GM12878 (cell line): ENCODE measurements around the gene SRI. TPM values are rescaled to one million over a fixed set of nuclear protein-coding genes. Genes with fewer than 3 reads are reported as not detected.
"Not testable (repeated sequence)": the region's sequence is repeated elsewhere in the genome, so short reads cannot be mapped to it uniquely, and the experiment has no call there.

ENCODE experiments used
- ATAC-seq: fragments of 200-7000 bp; cut with Tn5 transposase; 3 replicates; pipeline ENCODE4 v1.9.1; 2020; ENCODE audit warnings: mild to moderate bottlenecking, moderate library complexity
- BruUV-seq: library from RNA; stranded (reverse); fragments of 400-500 nt; replicated peaks from 2 replicates; lab custom pipeline; 2021; lab: Mats Ljungman, UMichigan
- CTCF ChIA-PET: fragments of 300-600 bp; sonication (Branson Sonifier 250); formaldehyde crosslinking; extraction: SDS; loops from one replicate; lab custom pipeline; 2021; ENCODE audit warnings: inconsistent platforms; lab: Yijun Ruan, JAX
- POLR2A ChIA-PET: fragments of 350-600 bp; formaldehyde crosslinking; extraction: SDS; loops from one replicate; lab custom pipeline; 2021; ENCODE audit warnings: inconsistent platforms; lab: Charles Lee
- RAD21 ChIA-PET: fragments of 300-600 bp; sonication (Branson Sonifier 250); formaldehyde crosslinking; loops from one replicate; lab custom pipeline; 2023; ENCODE audit warnings: antibody characterized with exemption; ENCODE audit not compliant: unreplicated experiment; lab: Charles Lee
- SMC1A ChIA-PET: fragments of 300-600 bp; sonication (Branson Sonifier 250); formaldehyde crosslinking; loops from one replicate; lab custom pipeline; 2023; ENCODE audit not compliant: unreplicated experiment, uncharacterized antibody; lab: Charles Lee
- DNase-seq: peaks from one replicate; pipeline ENCODE4 v3.0.0-alpha.2; 2011; ENCODE audit warnings: low read depth, low spot score
- FAIRE-seq: peaks from 3 replicates; lab custom pipeline; 2011; peaks lifted over from hg19 to GRCh38; lab: Jason Lieb, UNC
- H2AFZ ChIP-seq: 2 replicates; pipeline ENCODE4 v1.6.0; 2011; ENCODE audit warnings: low read depth, low read length, control low read depth; ENCODE audit not compliant: control insufficient read depth
- H3K27ac ChIP-seq: 2 replicates; pipeline ENCODE4 v1.5.1; 2011; ENCODE audit warnings: control low read depth; ENCODE audit not compliant: control insufficient read depth, insufficient read depth
- H3K27me3 ChIP-seq, 2 experiments: replicated peaks in 1 of 2; 2 replicates each; pipeline versions ENCODE4 v1.6.0 to v1.6.1; 2011; ENCODE audit warnings: low read length in 1 of 2; ENCODE audit not compliant: control insufficient read depth in 2 of 2, insufficient read depth in 2 of 2
- H3K36me3 ChIP-seq, 2 experiments: 2 replicates each; pipeline ENCODE4 v1.5.1; 2011; ENCODE audit warnings: low read length in 1 of 2; ENCODE audit not compliant: control insufficient read depth in 2 of 2, insufficient read depth in 2 of 2
- H3K4me1 ChIP-seq: 2 replicates; pipeline ENCODE4 v1.6.1; 2011; ENCODE audit warnings: mild to moderate bottlenecking, low read length, moderate library complexity, mixed read lengths; ENCODE audit not compliant: control insufficient read depth, insufficient read depth
- H3K4me2 ChIP-seq: 2 replicates; pipeline ENCODE4 v1.6.0; 2011; ENCODE audit warnings: control low read depth; ENCODE audit not compliant: control insufficient read depth, insufficient read depth
- H3K4me3 ChIP-seq: fragments of 200-600 bp; sonication (generic); 2 replicates; pipeline ENCODE4 v1.5.1; 2016
- H3K79me2 ChIP-seq: 2 replicates; pipeline ENCODE4 v1.6.0; 2011; ENCODE audit warnings: low read length; ENCODE audit not compliant: control insufficient read depth, insufficient read depth
- H3K9ac ChIP-seq: 2 replicates; pipeline ENCODE4 v1.8.0; 2011; ENCODE audit warnings: low read length, control low read depth, mixed read lengths; ENCODE audit not compliant: control insufficient read depth, insufficient read depth
- H3K9me3 ChIP-seq: replicated peaks from 3 replicates; pipeline ENCODE4 v1.5.1; 2011; ENCODE audit warnings: mild to moderate bottlenecking, low read length; ENCODE audit not compliant: control insufficient read depth, insufficient read depth
- H4K20me1 ChIP-seq: 2 replicates; pipeline ENCODE4 v1.6.0; 2011; ENCODE audit not compliant: control insufficient read depth, insufficient read depth
- CEBPZ ChIP-seq: fragments of 150-350 bp; IDR thresholded peaks from 2 replicates; pipeline ENCODE4 v1.6.1; 2016; ENCODE audit warnings: low read depth, low read length
- GATAD2B ChIP-seq: fragments of 450-650 bp; conservative IDR thresholded peaks from 2 replicates; pipeline ENCODE4 v1.6.1; 2017; ENCODE audit warnings: low read depth, mild to moderate bottlenecking, moderate library complexity
- SREBF2 ChIP-seq: IDR thresholded peaks from 2 replicates; pipeline ENCODE4 v1.6.1; 2012; ENCODE audit warnings: mild to moderate bottlenecking, low read length
- WGBS: methylation state at CpG from one replicate; pipeline ENCODE4 v1.1.6; 2016; ENCODE audit warnings: low lambda C conversion rate; ENCODE audit not compliant: insufficient replicate concordance, insufficient coverage; ENCODE audit errors: missing lambda C conversion rate; 5-methylcytosine and 5-hydroxymethylcytosine counted together
- in situ Hi-C: fragments of 300-500 bp; cut with MboI; formaldehyde crosslinking; loops from 9 replicates; pipeline ENCODE4 v1.14.3; 2018; ENCODE audit warnings: mixed read lengths
- intact Hi-C: fragments of 100-400 bp; cut with micrococcal nuclease; formaldehyde crosslinking; loops from one replicate; pipeline ENCODE4 v1.14.2; 2022; ENCODE audit not compliant: unreplicated experiment
- polyA plus RNA-seq, 11 experiments: library from polyadenylated mRNA; depleted of rRNA in 4 of 11; unstranded in 6 of 11; stranded (reverse) in 5 of 11; fragments of >200 nt; fragmentation: Nextera tagmentation in 4 of 11; fragmentation: Illumina TruSeq in 1 of 11; extraction: Ambion mirVana in 4 of 11; extraction: Trizol in 1 of 11; gene quantifications; 1 replicate in 1 of 11; 2 replicates in 10 of 11; pipeline versions ENCODE4 v1.2.1 to v1.2.3, GENCODE V29; 2011 to 2016; ENCODE audit warnings: inconsistent platforms in 2 of 11, missing spikeins in 2 of 11, low read depth in 1 of 11
- total RNA-seq, 4 experiments: library from RNA; depleted of rRNA in 3 of 4; stranded (reverse); fragments of >200 nt in 3 of 4; fragmentation: Illumina TruSeq in 1 of 4; extraction: Trizol in 1 of 4; gene quantifications; 2 replicates each; pipeline versions ENCODE4 v1.2.1 to v1.2.3, GENCODE V29; 2013 to 2021

SRI gene
- total and polyA plus RNA-seq, 10 of the 15 experiments (the other 5 are each of a cell fraction or from before 2014, with no cell fraction given): 94.7 to 588 (median 242) TPM

- no peak for TF ChIP-seq CEBPZ
- no peak for TF ChIP-seq SREBF2
- TF ChIP-seq GATAD2B: no peak
Observed at GRCh38 chr7:88259656-88260380, 40.0 kb upstream of the SRI start (continued).

GRCh38 chr7:88258296-88258695, 38.5 kb upstream of the SRI start:
- RAD21 ChIA-PET: interaction anchor here (1.1 kb wide), 1 partner anchor 17 kb away, joined by 4 read pairs; no protein-coding TSS in a partner anchor
- H3K27ac ChIP-seq, in situ Hi-C loops, BruUV-seq, H3K36me3 ChIP-seq, POLR2A ChIA-PET, ATAC-seq, H3K4me1 ChIP-seq, H3K9me3 ChIP-seq, intact Hi-C loops, H4K20me1 ChIP-seq, H3K9ac ChIP-seq, FAIRE-seq, H2AFZ ChIP-seq, H3K27me3 ChIP-seq, SMC1A ChIA-PET, DNase-seq, H3K4me3 ChIP-seq, CTCF ChIA-PET, H3K79me2 ChIP-seq, H3K4me2 ChIP-seq: not testable (repeated sequence)
- 36% methylated on average over 1 of the region's 1 CpG for WGBS
